Tibial nerve (tissue), 4 donors: ENCODE data around the gene TEKTIP1.

Experiments
- EP300 ChIP-seq, 2 donors: sonication (generic); formaldehyde crosslinking; IDR thresholded peaks; one replicate each; pipeline ENCODE4 v1.6.1; 2017; ENCODE audit warnings: antibody characterized with exemption in 2 of 2, mild to moderate bottlenecking in 1 of 2
- POLR2A ChIP-seq, 2 donors: fragments of 450-650 bp; IDR thresholded peaks; one replicate each; pipeline ENCODE4 v1.6.1; 2017; ENCODE audit warnings: antibody characterized with exemption in 2 of 2, mild to moderate bottlenecking in 2 of 2, moderate library complexity in 2 of 2
- TF ChIP-seq, protein P1 (sequence below), 5 experiments: fragments of 200-600 bp in 3 of 5; fragments of 450-650 bp in 2 of 5; sonication (generic) in 3 of 5; IDR thresholded peaks; one replicate each; pipeline ENCODE4 v1.5.1; 2016 to 2019; ENCODE audit warnings: antibody characterized with exemption in 5 of 5, mild to moderate bottlenecking in 3 of 5, moderate library complexity in 2 of 5

GRCh38 chr19:3535981-3536380, 3.0 kb upstream of the TEKTIP1 start:
- TF ChIP-seq, protein P1, sequence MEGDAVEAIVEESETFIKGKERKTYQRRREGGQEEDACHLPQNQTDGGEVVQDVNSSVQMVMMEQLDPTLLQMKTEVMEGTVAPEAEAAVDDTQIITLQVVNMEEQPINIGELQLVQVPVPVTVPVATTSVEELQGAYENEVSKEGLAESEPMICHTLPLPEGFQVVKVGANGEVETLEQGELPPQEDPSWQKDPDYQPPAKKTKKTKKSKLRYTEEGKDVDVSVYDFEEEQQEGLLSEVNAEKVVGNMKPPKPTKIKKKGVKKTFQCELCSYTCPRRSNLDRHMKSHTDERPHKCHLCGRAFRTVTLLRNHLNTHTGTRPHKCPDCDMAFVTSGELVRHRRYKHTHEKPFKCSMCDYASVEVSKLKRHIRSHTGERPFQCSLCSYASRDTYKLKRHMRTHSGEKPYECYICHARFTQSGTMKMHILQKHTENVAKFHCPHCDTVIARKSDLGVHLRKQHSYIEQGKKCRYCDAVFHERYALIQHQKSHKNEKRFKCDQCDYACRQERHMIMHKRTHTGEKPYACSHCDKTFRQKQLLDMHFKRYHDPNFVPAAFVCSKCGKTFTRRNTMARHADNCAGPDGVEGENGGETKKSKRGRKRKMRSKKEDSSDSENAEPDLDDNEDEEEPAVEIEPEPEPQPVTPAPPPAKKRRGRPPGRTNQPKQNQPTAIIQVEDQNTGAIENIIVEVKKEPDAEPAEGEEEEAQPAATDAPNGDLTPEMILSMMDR (IDR thresholded peaks at IDR 0.05), result no peak
- TF ChIP-seq POLR2A (IDR thresholded peaks at IDR 0.05), result no peak
- no peak for TF ChIP-seq EP300 (IDR thresholded peaks at IDR 0.05)
